IMR-90 (cell line): ENCODE measurements around the gene ILK.

Experiments used
- CHD1 ChIP-seq: IDR thresholded peaks from 2 replicates; pipeline ENCODE4 v1.6.1; 2012; ENCODE audit warnings: low read depth, low read length, improper control_type of control experiment
- CTCF ChIP-seq: conservative IDR thresholded peaks from 2 replicates; pipeline ENCODE4 v1.5.1; 2012; ENCODE audit warnings: mild to moderate bottlenecking, low read depth, low read length, improper control_type of control experiment
- MXI1 ChIP-seq: IDR thresholded peaks from 2 replicates; pipeline ENCODE4 v1.6.1; 2012; ENCODE audit warnings: low read depth, mild to moderate bottlenecking, low read length, moderate library complexity, borderline replicate concordance
- NFE2L2 ChIP-seq: fragments of 150-350 bp; IDR thresholded peaks from 2 replicates; pipeline ENCODE4 v1.6.1; 2016; ENCODE audit warnings: low read depth, mild to moderate bottlenecking, low read length
- POLR2A ChIP-seq: IDR thresholded peaks from 2 replicates; pipeline ENCODE4 v1.6.1; 2012; ENCODE audit warnings: mild to moderate bottlenecking, low read depth, low read length
- RFX5 ChIP-seq: IDR thresholded peaks from 2 replicates; pipeline ENCODE4 v1.8.0; 2012; ENCODE audit warnings: low read depth, mild to moderate bottlenecking, low read length, moderate library complexity

GRCh38 chr11:6625832-6626420 is 22.4 kb downstream of the ILK start:
- no peak for TF ChIP-seq POLR2A
- no peak for TF ChIP-seq CTCF
- no peak for TF ChIP-seq MXI1
- TF ChIP-seq RFX5 = no peak
- no peak for TF ChIP-seq NFE2L2
- TF ChIP-seq CHD1 = no peak
